Measurements from ENCODE around the gene PLA2G2D.

PLA2G2D gene

GRCh38 chr1:20160034-20160433 lies 40.7 kb upstream of the PLA2G2D start:
- no peaks in the 10 kb centered on the region for H3K27me3 ChIP-seq (ENCODE audit: insufficient read depth, poor library complexity, severe bottlenecking)
- no peak overlapping the region for H3K27ac ChIP-seq (replicated peaks)
- no peak for TF ChIP-seq REST (IDR thresholded peaks at IDR 0.05; ENCODE audit: insufficient replicate concordance, low read depth)
- TF ChIP-seq GABPA (IDR thresholded peaks at IDR 0.05; ENCODE audit: low read depth): no peak
- H3K4me3 ChIP-seq (replicated peaks; ENCODE audit: insufficient read depth, low read length): no peak overlapping the region
- no peak for DNase-seq (ENCODE audit: low read depth in 1 of 2, low spot score in 1 of 2)

GRCh38 chr1:20158358-20159070 lies 39.2 kb upstream of the PLA2G2D start:
- Histone ChIP-seq H3K27ac (replicated peaks) (no peak overlapping the region), H3K27me3 (ENCODE audit: insufficient read depth, poor library complexity, severe bottlenecking) (no peaks in the 10 kb centered on the region), H3K4me3 (replicated peaks; ENCODE audit: insufficient read depth, low read length) (no peak overlapping the region)
- no peak for DNase-seq (ENCODE audit: low read depth in 1 of 2, low spot score in 1 of 2)
- TF ChIP-seq CTCF (IDR thresholded peaks at IDR 0.05; ENCODE audit: insufficient read depth, low read length): no peak
- no peak for TF ChIP-seq REST (IDR thresholded peaks at IDR 0.05; ENCODE audit: insufficient replicate concordance, low read depth)
- no peak for TF ChIP-seq POLR2AphosphoS5 (IDR thresholded peaks at IDR 0.05; ENCODE audit: low read depth)

GRCh38 chr1:20154301-20154831 lies 35.0 kb upstream of the PLA2G2D start:
- Histone ChIP-seq H3K27ac (replicated peaks) (peak overlapping the region; percentile 84), H3K27me3 (ENCODE audit: insufficient read depth, poor library complexity, severe bottlenecking) (no peaks in the 10 kb centered on the region), H3K4me3 (replicated peaks; ENCODE audit: insufficient read depth, low read length) (no peak overlapping the region)
- TF ChIP-seq REST (IDR thresholded peaks at IDR 0.05; ENCODE audit: insufficient replicate concordance, low read depth) (no peak), GABPA (IDR thresholded peaks at IDR 0.05; ENCODE audit: low read depth) (no peak), POLR2AphosphoS5 (IDR thresholded peaks at IDR 0.05; ENCODE audit: low read depth) (no peak), SPI1 (IDR thresholded peaks at IDR 0.05; ENCODE audit: borderline replicate concordance, low read depth) (no peak), CTCF (IDR thresholded peaks at IDR 0.05; ENCODE audit: insufficient read depth, low read length) (no peak)
- DNase-seq (ENCODE audit: low read depth in 1 of 2, low spot score in 1 of 2): no peak

All from HL-60 (cell line).